ENCODE data around the gene PTPRD. TPM values are rescaled to one million over a fixed set of nuclear protein-coding genes. Genes with fewer than 3 reads are reported as not detected.

Gene PTPRD
- total RNA-seq, 1 experiment from 2014 or later = not detected

GRCh38 chr9:8825585-8826147 lies 1787.1 kb downstream of the PTPRD start:
- no TSS peak for BruUV-seq (replicated peaks)
- intact Hi-C loops (cut with micrococcal nuclease; ENCODE audit: unreplicated experiment) = no loop called here
- ChIA-PET CTCF (no interaction called here), POLR2A (ENCODE audit: low non-redundant PET) (no interaction called here)
- Histone ChIP-seq H3K27me3 (replicated peaks; ENCODE audit: insufficient read depth, low read depth, low read length, poor library complexity) (peaks cover 21% of the 10 kb centered on the region), H3K27ac (ENCODE audit: low read depth, low read length, poor library complexity, severe bottlenecking) (no peak overlapping the region), H3K9me3 (ENCODE audit: low read depth, low read length, poor library complexity, severe bottlenecking) (no peaks in the 10 kb centered on the region), H3K4me3 (ENCODE audit: low read depth, low read length, poor library complexity, severe bottlenecking) (no peak overlapping the region), H3K4me1 (ENCODE audit: insufficient read depth, low read length, poor library complexity, severe bottlenecking) (no peaks in the 10 kb centered on the region), H3K36me3 (ENCODE audit: insufficient read depth, low read length, poor library complexity, severe bottlenecking) (no peaks in the 10 kb centered on the region)
- TF ChIP-seq, protein P1, sequence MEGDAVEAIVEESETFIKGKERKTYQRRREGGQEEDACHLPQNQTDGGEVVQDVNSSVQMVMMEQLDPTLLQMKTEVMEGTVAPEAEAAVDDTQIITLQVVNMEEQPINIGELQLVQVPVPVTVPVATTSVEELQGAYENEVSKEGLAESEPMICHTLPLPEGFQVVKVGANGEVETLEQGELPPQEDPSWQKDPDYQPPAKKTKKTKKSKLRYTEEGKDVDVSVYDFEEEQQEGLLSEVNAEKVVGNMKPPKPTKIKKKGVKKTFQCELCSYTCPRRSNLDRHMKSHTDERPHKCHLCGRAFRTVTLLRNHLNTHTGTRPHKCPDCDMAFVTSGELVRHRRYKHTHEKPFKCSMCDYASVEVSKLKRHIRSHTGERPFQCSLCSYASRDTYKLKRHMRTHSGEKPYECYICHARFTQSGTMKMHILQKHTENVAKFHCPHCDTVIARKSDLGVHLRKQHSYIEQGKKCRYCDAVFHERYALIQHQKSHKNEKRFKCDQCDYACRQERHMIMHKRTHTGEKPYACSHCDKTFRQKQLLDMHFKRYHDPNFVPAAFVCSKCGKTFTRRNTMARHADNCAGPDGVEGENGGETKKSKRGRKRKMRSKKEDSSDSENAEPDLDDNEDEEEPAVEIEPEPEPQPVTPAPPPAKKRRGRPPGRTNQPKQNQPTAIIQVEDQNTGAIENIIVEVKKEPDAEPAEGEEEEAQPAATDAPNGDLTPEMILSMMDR (conservative IDR thresholded peaks at IDR 0.05; ENCODE audit: low read depth, low read length) = no peak
- TF ChIP-seq EZH2 (IDR thresholded peaks at IDR 0.05; ENCODE audit: borderline replicate concordance, low read depth, low read length, poor library complexity, severe bottlenecking) = no peak
- no peak for DNase-seq (ENCODE audit: low spot score)

- H3K36me3 ChIP-seq (ENCODE audit: insufficient read depth, low read length, poor library complexity, severe bottlenecking) = no peaks in the 10 kb centered on the region
- intact Hi-C loops (cut with micrococcal nuclease; ENCODE audit: unreplicated experiment) = no loop called here
- no peaks in the 10 kb centered on the region for H3K9me3 ChIP-seq (ENCODE audit: low read depth, low read length, poor library complexity, severe bottlenecking)
- H3K4me1 ChIP-seq (ENCODE audit: insufficient read depth, low read length, poor library complexity, severe bottlenecking) = no peaks in the 10 kb centered on the region
- BruUV-seq (replicated peaks) = no TSS peak
- TF ChIP-seq, protein P1 (conservative IDR thresholded peaks at IDR 0.05; ENCODE audit: low read depth, low read length) = no peak
- no peak for TF ChIP-seq EZH2 (IDR thresholded peaks at IDR 0.05; ENCODE audit: borderline replicate concordance, low read depth, low read length, poor library complexity, severe bottlenecking)
- H3K27ac ChIP-seq (ENCODE audit: low read depth, low read length, poor library complexity, severe bottlenecking) = no peak overlapping the region
- peaks cover 23% of the 10 kb centered on the region for H3K27me3 ChIP-seq (replicated peaks; ENCODE audit: insufficient read depth, low read depth, low read length, poor library complexity)
- H3K4me3 ChIP-seq (ENCODE audit: low read depth, low read length, poor library complexity, severe bottlenecking) = no peak overlapping the region
- CTCF ChIA-PET = no interaction called here
- DNase-seq (ENCODE audit: low spot score) = no peak
- POLR2A ChIA-PET (ENCODE audit: low non-redundant PET) = no interaction called here
These were observed 1789.5 kb downstream of the PTPRD start for GRCh38 chr9:8823131-8823895.

- H3K4me3 ChIP-seq (ENCODE audit: low read depth, low read length, poor library complexity, severe bottlenecking) = no peak overlapping the region
- peaks cover 28% of the 10 kb centered on the region for H3K27me3 ChIP-seq (replicated peaks; ENCODE audit: insufficient read depth, low read depth, low read length, poor library complexity)
- TF ChIP-seq, protein P1 (conservative IDR thresholded peaks at IDR 0.05; ENCODE audit: low read depth, low read length) = no peak
- no peak for TF ChIP-seq EZH2 (IDR thresholded peaks at IDR 0.05; ENCODE audit: borderline replicate concordance, low read depth, low read length, poor library complexity, severe bottlenecking)
- no TSS peak for BruUV-seq (replicated peaks)
- no peak overlapping the region for H3K27ac ChIP-seq (ENCODE audit: low read depth, low read length, poor library complexity, severe bottlenecking)
- POLR2A ChIA-PET (ENCODE audit: low non-redundant PET) = no interaction called here
- no peak for DNase-seq (ENCODE audit: low spot score)
- H3K4me1 ChIP-seq (ENCODE audit: insufficient read depth, low read length, poor library complexity, severe bottlenecking) = no peaks in the 10 kb centered on the region
- CTCF ChIA-PET = no interaction called here
- intact Hi-C loops (cut with micrococcal nuclease; ENCODE audit: unreplicated experiment) = no loop called here
- no peaks in the 10 kb centered on the region for H3K36me3 ChIP-seq (ENCODE audit: insufficient read depth, low read length, poor library complexity, severe bottlenecking)
- H3K9me3 ChIP-seq (ENCODE audit: low read depth, low read length, poor library complexity, severe bottlenecking) = no peaks in the 10 kb centered on the region
These were observed 1790.2 kb downstream of the PTPRD start for GRCh38 chr9:8822667-8823025.
